ENCODE results near the gene TSFM. TPM values are rescaled to one million over a fixed set of nuclear protein-coding genes. Genes with fewer than 3 reads are reported as not detected.

TSFM gene
- total RNA-seq, 4 donors from 2014 or later = 1.4 to 23.2 (median 18.9) TPM

DNA sequence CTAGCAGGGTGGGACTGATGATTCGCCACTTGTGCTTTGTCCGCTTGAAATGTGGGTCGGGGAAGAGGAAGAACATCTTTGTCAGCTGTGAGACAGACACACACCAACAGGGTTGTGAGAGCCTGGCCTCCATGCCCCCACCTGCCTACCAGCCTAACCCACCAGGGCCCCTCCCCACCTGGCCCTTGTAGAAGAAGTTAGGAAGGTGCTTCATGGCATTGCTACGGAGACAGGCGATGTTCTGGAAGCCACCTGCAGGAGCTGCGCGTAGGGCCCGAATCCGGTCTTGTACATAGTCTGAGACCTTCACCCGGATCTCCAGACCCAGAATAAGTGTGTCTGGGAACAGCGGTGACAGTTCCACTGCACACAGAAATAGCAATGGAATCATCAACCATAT, 13.0 kb upstream of the TSFM start:
- Histone ChIP-seq H3K4me1 (peaks cover 18 to 49% (median 44%) of the 10 kb centered on the region in 4 donors), H3K4me3 (no peak overlapping the region), H3K27me3 (peaks cover 30% of the 10 kb centered on the region), H3K36me3 (no peaks in the 10 kb centered on the region), H3K9me3 (no peaks in the 10 kb centered on the region), H3K27ac (no peak overlapping the region)
- 96% methylated on average over 11 of the region's 11 CpGs; no CpG with 5 or more reads in 1 of the 2 donors for WGBS, 2 donors (ENCODE audit: low coverage in 1 of 2)
- no peak for TF ChIP-seq POLR2A (IDR thresholded peaks at IDR 0.05)
- TF ChIP-seq, protein P1, sequence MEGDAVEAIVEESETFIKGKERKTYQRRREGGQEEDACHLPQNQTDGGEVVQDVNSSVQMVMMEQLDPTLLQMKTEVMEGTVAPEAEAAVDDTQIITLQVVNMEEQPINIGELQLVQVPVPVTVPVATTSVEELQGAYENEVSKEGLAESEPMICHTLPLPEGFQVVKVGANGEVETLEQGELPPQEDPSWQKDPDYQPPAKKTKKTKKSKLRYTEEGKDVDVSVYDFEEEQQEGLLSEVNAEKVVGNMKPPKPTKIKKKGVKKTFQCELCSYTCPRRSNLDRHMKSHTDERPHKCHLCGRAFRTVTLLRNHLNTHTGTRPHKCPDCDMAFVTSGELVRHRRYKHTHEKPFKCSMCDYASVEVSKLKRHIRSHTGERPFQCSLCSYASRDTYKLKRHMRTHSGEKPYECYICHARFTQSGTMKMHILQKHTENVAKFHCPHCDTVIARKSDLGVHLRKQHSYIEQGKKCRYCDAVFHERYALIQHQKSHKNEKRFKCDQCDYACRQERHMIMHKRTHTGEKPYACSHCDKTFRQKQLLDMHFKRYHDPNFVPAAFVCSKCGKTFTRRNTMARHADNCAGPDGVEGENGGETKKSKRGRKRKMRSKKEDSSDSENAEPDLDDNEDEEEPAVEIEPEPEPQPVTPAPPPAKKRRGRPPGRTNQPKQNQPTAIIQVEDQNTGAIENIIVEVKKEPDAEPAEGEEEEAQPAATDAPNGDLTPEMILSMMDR (IDR thresholded peaks at IDR 0.05) = no peak
- TF ChIP-seq EP300 (IDR thresholded peaks at IDR 0.05; ENCODE audit: low read depth) = no peak
- TF ChIP-seq POLR2AphosphoS5 (IDR thresholded peaks at IDR 0.05) = no peak
- DNase-seq = no peak
- in situ Hi-C loops (cut with MboI; ENCODE audit: low pct_ligation_motif_present in 1 of 4, low pct_unique_long_range_greater_than_20kb in 1 of 4, low sequenced_read_pairs in 3 of 4) (no loop called here), intact Hi-C loops (cut with DNase I; ENCODE audit: low total_unique reads) (no loop called here)

DNA sequence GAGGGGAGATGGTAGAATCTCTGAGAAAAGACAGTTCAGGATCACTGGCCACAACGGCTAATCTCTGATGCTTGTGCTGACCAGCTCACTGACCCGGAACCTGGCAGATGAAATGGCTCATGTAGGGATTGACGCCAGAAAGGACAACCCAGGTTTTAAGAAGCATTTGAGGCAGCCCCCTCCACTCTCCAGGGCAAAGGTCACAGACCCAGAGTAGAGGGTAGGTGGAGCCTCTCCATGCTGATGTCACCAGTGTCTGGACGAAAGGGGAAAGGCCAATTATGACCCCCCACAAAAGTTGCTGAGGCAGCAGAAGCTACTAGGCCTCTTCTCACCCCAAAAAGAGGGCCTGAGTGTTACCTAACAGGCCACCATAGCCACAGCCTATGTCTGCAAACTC, 11.9 kb upstream of the TSFM start:
- Histone ChIP-seq H3K27ac (peak overlapping the region in 2 of 4 donors; percentile 92 to 97), H3K9me3 (no peaks in the 10 kb centered on the region), H3K4me1 (peaks cover 11 to 37% (median 33%) of the 10 kb centered on the region in 4 donors), H3K4me3 (no peak overlapping the region), H3K27me3 (peaks cover 18% of the 10 kb centered on the region), H3K36me3 (no peaks in the 10 kb centered on the region)
- no peak for TF ChIP-seq EP300 (IDR thresholded peaks at IDR 0.05; ENCODE audit: low read depth)
- no peak for TF ChIP-seq POLR2AphosphoS5 (IDR thresholded peaks at IDR 0.05)
- no peak for TF ChIP-seq POLR2A (IDR thresholded peaks at IDR 0.05)
- TF ChIP-seq, protein P1 (IDR thresholded peaks at IDR 0.05) = no peak
- no peak for DNase-seq
- in situ Hi-C loops (cut with MboI; ENCODE audit: low pct_ligation_motif_present in 1 of 4, low pct_unique_long_range_greater_than_20kb in 1 of 4, low sequenced_read_pairs in 3 of 4) = no loop called here
- intact Hi-C loops (cut with DNase I; ENCODE audit: low total_unique reads) = no loop called here
- 83% methylated on average over 4 of the region's 4 CpGs; no CpG with 5 or more reads in 1 of the 2 donors for WGBS, 2 donors (ENCODE audit: low coverage in 1 of 2)

DNA sequence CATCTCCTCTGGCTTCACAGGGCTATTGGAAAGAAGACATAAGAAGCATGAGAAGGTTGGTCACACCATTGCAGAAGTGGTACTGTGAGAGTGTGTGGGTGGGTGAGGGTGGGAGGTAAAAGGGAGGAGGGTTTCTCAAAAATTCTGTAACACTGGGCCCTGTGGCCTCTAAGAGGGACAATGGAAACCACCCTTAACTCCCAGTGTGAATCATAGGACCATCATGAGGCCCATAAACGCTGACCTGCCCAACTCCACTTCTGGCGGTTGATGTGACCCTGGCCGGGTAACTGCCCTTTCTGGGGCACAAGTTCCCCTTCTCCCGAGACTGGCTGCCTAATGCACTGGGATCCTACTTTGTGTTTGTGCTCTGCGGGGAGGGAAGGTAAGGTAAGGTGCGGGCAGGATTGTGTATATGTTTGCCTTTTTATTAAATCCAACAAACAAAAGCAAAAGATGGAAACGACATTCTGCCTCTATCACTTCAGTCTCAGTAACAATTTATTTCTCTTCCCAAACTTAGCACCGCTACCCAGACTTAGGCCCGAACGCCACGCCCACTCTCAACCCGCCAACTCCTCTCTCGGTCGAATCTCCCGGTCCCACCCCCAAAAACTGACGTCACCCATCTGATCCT, 11.2 kb upstream of the TSFM start:
- Histone ChIP-seq H3K9me3 (no peaks in the 10 kb centered on the region), H3K36me3 (no peaks in the 10 kb centered on the region), H3K27me3 (peaks cover 12% of the 10 kb centered on the region), H3K4me3 (peak overlapping the region; percentile 62 to 95 (median 75)), H3K27ac (peak overlapping the region; percentile 92 to 98 (median 94)), H3K4me1 (peaks cover 9 to 31% (median 26%) of the 10 kb centered on the region in 4 donors)
- peak; percentile 91 for DNase-seq
- intact Hi-C loops (cut with DNase I; ENCODE audit: low total_unique reads) (no loop called here), in situ Hi-C loops (cut with MboI; ENCODE audit: low pct_ligation_motif_present in 1 of 4, low pct_unique_long_range_greater_than_20kb in 1 of 4, low sequenced_read_pairs in 3 of 4) (no loop called here)
- TF ChIP-seq EP300 (IDR thresholded peaks at IDR 0.05; ENCODE audit: low read depth) (no peak), POLR2A (IDR thresholded peaks at IDR 0.05) (no peak), POLR2AphosphoS5 (IDR thresholded peaks at IDR 0.05) (no peak)
- TF ChIP-seq, protein P1 (IDR thresholded peaks at IDR 0.05) = no peak
- WGBS, 2 donors (ENCODE audit: low coverage in 1 of 2) = 0 to 2% methylated on average over 2 to 16 of the region's 16 CpGs

DNA sequence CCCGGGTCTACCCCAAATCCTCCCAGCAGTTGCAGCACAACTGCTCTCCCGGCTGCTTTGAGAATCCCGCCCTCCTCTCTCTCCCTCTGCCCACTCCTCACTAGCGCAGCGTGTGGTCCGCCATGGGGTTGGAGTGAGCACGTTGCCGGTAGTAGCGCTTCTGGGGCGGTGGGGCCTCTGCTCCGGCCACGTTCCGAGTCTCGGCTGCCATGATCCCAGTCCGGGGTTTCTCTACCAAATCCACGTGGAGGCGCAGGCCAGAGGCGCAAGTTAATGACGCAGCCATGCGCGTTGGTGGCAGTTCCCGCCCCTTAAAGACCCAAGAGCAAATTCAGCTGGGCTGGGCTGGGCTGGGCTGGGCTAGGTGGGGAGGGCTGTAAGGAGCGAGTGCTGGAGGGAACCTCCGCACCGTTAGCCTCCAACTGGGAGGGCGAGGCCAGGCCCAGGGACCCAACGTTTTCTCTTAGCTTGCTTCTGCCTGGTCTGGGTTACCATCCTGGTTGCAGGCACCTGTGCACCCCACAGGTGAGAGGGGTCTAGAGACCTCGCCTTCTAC, 10.6 kb upstream of the TSFM start, which contains the start of gene METTL1:
Gene METTL1, minus strand, starts transcription at position 233 of the 556 bp plus-strand sequence. Its CDS starts 22 bp downstream, at position 211.
- Histone ChIP-seq H3K27me3 (peaks cover 6% of the 10 kb centered on the region), H3K9me3 (no peaks in the 10 kb centered on the region), H3K27ac (peak within 1 kb of the TSS; percentile 92 to 98 (median 94)), H3K4me3 (peak within 1 kb of the TSS; percentile 62 to 95 (median 75)), H3K4me1 (peaks cover 9 to 25% (median 20%) of the 10 kb centered on the region in 4 donors), H3K36me3 (no peaks in the 10 kb centered on the region)
- 0% methylated on average over 18 of the region's 28 CpGs; no CpG with 5 or more reads in 1 of the 2 donors for WGBS, 2 donors (ENCODE audit: low coverage in 1 of 2)
- peak; percentile 96 for DNase-seq
- intact Hi-C loops (cut with DNase I; ENCODE audit: low total_unique reads) = no loop called here
- in situ Hi-C loops (cut with MboI; ENCODE audit: low pct_ligation_motif_present in 1 of 4, low pct_unique_long_range_greater_than_20kb in 1 of 4, low sequenced_read_pairs in 3 of 4) = no loop called here
- peak in 2 of 3 donors; percentile 42 to 70 for TF ChIP-seq POLR2AphosphoS5 (IDR thresholded peaks at IDR 0.05)
- TF ChIP-seq POLR2A (IDR thresholded peaks at IDR 0.05) = peak; percentile 49
- no peak for TF ChIP-seq EP300 (IDR thresholded peaks at IDR 0.05; ENCODE audit: low read depth)
